NCI-H1436 (cell line): ENCODE measurements around the gene ATP5F1D.
A peak's percentile ranks its signal among the peaks of the same experiment; 100 is the strongest.

Experiments
- DNase-seq: peaks from one replicate; lab custom pipeline; 2025; lab: John Stamatoyannopoulos, UW

ATP5F1D gene

GRCh38 chr19:1270854-1271527 lies 29.4 kb downstream of the ATP5F1D start:
- DNase-seq, result no peak

- DNase-seq, result no peak
Measured at GRCh38 chr19:1271528-1272422, 30.2 kb downstream of the ATP5F1D start.

GRCh38 chr19:1272423-1273262 lies 31.1 kb downstream of the ATP5F1D start:
- DNase-seq, result no peak

- DNase-seq, result no peak
Measured at GRCh38 chr19:1273263-1274041, 31.9 kb downstream of the ATP5F1D start.

DNA sequence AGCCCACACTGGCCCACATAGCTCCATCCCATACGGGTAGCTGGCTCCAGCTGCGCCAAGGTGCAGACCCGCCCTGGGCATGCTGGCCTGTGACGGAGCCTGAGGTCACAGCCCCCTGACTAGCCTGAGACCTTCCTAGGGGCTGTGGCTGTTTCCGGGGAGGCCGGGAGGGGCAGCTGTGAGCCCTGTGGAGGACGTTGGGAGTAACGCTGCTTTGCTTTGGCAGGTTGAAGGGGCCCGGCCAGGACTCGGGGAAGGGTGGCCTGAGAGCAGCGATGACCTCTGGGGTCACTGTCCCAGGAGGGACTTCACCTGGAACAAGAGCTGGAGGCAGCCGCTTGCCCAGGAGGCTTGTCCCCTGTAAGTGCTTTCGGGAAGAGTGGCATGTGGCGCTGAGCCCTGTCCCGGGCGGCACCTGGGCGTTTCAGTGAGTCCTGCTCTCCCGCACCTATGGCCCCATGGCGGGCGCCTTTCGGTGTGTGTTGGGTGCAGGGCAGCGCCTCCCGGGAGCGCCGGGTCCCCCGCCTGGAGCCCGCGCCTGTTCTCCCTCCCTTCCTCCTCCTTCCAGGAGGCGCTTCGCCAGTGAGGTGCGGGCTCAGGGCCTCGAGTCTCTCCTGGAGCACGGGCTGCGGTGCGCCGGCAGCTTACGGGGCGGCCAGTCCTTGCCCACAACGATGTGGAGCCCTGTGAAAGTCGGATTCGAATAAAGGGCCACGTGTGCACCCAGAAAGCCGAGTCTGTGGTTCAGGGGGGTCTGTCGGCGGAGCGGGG lies 32.7 kb downstream of the ATP5F1D start:
- no peak for DNase-seq

DNA sequence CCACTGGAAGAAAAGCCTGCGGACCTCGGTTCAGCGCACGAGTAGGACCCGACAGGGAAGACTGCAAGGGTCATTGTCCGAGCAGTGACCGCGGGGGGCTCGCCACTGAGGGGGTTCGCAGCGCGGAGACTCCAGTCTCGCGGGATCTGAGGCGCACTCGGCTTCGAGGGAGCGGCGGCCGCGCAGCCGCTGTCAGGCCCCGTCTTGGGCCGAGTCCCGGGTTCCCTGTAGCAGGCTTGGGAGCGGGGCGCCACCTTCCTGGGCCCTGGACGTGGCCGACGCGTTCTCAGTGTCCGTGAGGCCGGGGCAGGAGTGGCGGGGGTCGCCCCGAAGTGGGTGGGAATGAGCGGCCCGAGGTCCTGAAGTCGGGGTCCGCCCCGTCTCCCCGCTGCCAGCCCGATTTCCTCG lies 33.3 kb downstream of the ATP5F1D start:
- no peak for DNase-seq

DNA sequence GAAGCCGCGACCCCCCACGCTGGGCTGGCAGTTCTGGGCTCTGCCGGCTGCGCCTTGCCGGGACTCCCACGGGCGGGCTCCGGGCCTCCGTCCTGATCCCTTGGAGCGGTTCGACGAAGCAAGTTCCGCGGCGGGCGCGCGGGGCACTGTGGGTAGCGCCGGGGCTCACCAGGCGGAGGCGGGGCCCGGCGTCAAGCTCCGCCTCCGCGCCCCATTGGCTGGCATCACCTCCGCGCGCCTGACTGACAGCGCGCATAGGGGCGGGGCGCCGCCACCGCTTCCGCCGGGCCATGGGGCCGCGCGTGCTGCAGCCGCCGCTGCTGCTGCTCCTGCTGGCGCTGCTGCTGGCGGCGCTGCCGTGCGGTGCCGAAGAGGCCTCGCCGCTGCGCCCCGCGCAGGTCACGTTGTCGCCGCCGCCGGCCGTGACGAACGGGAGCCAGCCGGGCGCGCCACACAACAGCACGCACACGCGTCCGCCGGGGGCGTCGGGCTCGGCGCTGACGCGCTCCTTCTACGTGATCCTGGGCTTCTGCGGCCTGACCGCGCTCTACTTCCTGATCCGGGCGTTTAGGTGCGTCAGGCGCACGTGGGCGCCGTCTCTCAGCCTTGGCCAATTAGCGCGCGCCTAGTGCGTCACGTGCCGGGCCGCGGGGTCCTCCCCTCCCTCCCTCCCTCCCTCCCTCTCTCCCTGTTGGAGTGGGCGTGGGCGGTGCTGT lies 33.9 kb downstream of the ATP5F1D start, which contains the start of gene FAM174C:
TSS of gene FAM174C (plus strand) at position 271 of the 716 bp plus-strand sequence. CDS start at position 291, 20 bp downstream.
- DNase-seq, result peak; percentile 96

DNA sequence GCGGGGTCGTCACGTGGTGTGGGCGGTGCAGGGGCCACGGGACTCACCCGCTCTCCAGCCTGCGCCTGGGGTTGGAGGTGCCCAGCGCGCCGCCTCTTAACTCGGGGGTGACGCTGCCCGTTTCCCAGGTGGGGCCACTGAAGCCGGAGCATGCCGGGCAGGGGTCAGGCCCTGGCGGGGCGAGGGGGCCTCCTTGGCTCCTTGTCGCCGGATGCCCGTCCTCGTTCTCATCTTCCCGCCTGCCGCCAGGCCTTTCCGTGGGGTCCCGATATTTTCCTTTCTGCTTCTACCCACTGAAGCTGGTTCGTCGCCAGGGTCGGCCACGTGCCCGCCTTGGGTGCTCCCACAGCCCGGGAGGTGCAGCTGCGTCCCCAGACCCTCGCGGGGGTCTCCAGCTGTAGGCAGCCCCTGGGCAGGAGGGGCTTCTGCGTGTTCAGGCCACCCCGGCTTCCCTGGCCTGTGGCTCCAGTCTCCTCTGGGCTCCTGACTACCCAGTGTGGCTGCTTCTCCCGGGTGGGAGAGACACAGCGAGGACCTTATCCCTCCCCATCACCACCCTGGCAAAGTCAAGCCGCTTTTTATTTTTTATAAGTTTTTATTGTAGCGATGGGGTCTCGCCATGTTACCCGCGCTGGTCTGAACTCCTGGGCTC lies 34.6 kb downstream of the ATP5F1D start:
- DNase-seq, result no peak

DNA sequence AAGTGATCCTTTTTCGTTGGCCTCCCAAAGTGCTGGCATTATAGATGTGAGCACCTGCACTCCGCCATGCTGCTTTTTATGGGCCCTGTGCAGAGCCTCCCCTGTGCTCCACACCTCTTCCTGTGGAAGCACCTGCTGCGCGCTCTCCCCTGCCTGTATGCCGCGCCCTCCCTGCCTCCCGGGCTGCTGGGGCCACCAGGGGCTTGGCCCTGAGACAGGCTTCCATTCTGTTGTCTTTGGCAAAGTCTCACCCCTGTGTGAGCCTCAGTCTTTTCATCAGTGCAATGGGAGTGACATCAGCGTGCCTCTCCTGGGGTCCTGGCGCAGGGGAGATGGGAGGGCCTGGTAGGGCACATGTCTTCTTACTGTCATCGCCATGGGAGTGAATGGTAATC lies 35.1 kb downstream of the ATP5F1D start:
- no peak for DNase-seq

- no peak for DNase-seq
Measured at GRCh38 chr19:1277061-1277460, 35.5 kb downstream of the ATP5F1D start.

- no peak for DNase-seq
Measured at GRCh38 chr19:1278074-1278473, 36.5 kb downstream of the ATP5F1D start.

DNA sequence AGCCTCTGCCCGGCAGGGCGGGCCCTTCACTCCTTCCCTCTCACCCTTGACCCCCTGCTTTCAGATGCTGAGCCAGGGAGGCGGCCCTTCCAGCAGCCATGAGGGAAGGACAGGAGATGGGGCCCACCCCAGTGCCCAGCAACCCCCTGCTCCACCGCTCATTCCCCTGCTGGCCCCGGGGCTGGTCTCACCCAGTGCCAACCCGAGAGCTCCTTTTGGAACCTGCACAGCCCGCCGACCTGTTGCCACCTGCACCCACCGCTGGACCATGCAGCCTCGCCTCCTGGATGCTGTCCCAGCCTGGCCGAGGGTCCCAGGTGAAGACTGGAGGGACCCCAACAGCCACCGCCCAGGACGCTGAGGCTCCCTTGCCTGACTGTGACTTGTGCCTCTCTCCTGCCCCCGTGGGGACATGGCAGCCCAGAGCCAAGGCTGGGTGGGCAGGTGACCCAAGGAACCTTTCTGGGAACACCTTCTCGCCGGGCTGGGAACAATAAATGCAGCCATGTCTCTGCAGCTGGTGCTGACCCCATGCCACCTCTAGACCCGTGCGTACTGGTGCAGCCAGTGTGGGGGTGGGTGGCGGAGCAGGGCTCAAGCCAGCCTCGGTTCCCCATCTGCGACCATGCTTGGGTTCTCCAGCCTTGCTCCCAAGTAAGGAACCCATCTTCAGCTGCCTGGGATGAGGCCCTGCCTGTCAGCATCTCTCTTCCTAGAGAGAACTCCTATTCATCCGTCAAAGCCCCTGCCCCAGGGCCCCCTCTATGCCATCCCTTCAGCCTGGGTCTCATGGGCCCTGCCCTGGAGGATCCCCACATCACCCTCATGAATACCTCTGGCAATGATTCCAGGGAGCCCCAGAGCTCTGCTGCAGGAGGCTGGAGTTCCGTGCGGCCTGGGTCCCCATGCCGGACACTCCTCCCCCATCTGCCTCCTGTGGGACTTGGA lies 37.4 kb downstream of the ATP5F1D start:
- DNase-seq, result no peak

GRCh38 chr19:1279782-1280341 lies 38.3 kb downstream of the ATP5F1D start:
- DNase-seq, result peak; percentile 78

DNA sequence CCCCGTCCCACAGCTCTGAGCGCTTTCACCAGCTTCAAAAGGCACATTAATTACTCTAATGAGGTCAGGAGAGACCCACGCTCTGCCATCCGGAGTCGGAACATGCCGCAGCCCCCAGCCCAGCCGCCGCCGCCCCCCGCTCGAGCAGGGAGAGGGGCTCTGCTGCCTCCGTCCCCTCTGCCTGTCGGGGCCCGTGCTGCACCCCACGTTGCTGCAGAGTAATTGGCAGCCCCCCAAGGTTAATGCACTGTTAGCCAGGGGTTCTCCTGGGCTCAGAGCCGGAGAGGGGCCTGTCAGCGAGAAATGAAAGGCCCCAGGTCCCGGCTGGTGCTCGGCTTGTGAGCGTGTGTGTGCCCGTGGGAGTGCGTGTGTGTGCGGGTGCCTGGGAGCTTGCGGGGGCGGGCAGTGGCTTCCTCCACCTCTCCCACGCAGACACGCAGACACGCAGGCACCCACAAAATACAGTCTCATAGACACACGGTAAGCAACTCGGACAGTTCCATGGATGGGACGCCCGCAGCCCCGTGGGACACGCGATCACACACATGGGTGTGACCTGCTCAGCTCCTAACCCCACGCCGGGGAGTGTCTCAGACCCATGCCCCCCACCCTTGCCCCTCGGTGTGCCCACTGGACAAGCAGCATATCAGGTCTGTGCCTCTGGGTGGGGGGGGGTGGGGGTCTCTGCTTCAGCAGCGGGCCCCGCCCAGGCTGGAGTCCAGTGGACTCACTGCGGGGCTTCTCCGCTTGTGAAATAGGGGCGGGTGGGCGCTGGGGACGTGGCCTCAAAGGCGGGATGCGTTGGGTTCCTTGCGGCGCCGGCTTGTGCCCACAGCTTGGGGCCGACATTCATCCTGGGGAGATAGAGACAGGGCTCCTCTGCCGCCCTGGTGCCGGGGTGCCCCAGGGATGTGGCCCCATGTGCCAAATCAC lies 39.4 kb downstream of the ATP5F1D start:
- no peak for DNase-seq

- no peak for DNase-seq
Measured at GRCh38 chr19:1281569-1282287, 40.2 kb downstream of the ATP5F1D start.

DNA sequence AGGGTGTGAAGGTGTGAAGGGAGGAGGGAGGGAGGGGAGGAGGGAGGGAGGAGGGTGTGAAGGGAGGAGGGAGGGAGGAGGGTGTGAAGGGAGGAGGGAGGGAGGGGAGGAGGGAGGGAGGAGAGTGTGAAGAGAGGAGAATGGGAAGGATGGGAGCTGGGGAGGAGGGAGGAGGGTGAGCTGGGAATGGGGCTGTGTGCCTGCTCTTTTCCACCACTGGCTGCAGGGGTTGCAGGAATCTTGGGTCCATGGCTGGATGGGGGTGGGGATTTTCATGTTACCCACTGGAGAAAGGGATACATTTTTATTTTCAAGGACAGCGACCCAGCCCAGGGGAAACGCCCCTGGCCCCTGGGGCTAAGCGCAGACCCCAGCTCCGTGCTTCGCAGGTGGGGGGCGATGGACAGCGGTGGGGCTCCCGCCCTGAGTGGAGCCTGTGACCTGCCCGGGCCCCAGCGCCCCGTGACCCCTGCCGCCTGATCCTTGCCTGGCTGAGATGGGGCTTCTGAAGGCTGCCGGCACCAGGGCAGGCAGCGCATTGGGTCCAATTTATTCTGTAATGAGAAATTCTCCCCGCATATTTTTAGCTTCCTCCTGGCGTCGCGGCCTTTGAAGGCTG lies 41.1 kb downstream of the ATP5F1D start:
- no peak for DNase-seq
